GM12801 (cell line): ENCODE results near the gene ZNF431.

Source experiments
- TF ChIP-seq, protein P1 (sequence below): IDR thresholded peaks from one replicate; pipeline ENCODE4 v1.5.1; 2011; ENCODE audit warnings: control low read depth; ENCODE audit not compliant: insufficient read length; ENCODE audit errors: extremely low read depth

Gene ZNF431

DNA sequence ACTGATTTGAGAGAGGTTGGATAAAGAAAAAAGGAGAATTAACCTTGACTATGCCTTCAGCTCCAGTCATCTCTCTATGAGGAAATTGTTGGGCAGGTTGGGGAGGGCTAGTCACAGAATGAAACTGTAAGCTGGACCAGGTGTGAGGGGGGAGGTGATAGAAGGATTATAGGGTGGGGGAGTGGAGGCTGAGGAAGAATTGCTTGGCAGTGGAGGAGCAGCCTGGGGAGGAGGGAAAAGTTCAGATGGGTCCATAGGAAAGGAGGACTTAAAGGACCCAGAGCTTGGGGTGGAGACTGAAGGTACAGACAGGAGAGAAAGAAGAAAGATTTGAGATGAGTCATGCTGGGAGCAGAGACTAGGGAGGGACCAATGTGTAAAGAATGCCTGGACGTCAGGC, 8.2 kb upstream of the ZNF431 start:
- TF ChIP-seq, protein P1, sequence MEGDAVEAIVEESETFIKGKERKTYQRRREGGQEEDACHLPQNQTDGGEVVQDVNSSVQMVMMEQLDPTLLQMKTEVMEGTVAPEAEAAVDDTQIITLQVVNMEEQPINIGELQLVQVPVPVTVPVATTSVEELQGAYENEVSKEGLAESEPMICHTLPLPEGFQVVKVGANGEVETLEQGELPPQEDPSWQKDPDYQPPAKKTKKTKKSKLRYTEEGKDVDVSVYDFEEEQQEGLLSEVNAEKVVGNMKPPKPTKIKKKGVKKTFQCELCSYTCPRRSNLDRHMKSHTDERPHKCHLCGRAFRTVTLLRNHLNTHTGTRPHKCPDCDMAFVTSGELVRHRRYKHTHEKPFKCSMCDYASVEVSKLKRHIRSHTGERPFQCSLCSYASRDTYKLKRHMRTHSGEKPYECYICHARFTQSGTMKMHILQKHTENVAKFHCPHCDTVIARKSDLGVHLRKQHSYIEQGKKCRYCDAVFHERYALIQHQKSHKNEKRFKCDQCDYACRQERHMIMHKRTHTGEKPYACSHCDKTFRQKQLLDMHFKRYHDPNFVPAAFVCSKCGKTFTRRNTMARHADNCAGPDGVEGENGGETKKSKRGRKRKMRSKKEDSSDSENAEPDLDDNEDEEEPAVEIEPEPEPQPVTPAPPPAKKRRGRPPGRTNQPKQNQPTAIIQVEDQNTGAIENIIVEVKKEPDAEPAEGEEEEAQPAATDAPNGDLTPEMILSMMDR, result no peak

DNA sequence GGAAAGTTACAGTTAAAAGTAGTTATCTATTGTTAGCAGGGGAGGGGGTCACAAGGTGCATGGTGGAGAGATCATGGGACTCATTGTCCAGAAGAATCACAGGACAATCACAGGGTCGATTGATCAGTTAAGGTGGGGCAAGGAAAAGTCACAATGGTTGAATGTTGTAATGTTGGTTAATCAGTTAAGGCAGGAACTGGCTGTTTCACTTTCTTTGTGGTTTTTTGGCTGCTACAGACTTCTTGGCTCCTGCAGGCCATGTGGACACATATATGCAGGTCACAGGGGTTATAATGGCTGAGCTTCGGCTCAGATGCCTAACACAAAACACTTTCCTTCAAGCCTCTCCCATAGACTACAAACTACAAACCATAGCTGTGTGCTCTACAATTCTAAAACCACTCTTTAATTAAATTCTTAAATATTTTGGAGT, 6.9 kb upstream of the ZNF431 start:
- TF ChIP-seq, protein P1, result no peak

DNA sequence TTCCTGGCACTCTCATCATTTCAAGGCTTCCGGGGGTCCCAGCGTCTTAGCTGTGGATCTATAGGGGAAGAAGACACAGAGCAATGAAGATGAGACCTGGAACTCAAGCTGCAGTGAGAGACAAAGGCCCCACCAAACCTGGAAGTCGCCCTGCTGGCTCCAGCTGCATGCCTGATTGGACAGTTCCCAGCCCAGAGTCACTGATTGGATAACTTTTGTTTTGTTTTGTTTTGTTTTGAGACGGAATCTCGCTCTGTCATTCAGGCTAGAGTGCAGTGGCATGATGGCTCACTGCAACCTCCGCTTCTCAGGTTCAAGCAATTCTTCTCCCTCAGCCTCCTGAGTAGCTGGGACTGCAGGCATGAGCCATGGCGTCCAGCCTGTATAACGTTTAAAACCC, 6.4 kb upstream of the ZNF431 start:
- TF ChIP-seq, protein P1, result no peak

DNA sequence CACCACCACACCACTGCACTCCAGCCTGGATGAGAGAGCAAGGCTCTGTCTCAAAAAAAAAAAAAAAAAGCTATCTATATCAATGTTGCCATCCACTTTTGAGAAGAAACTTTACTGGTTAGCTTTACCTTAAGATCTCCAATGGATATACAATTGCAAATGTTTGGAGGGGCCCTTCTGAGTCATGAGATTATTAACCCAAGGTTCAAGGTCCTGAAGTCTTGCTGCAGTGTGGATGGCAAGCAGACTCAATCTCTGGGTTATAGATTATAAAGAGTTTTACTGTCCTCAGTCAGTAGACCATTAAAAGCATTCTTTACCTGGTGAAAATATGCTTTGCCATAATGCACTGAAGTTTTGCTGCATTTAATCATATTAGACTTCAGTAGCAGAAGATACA, 3.7 kb upstream of the ZNF431 start:
- TF ChIP-seq, protein P1, result no peak

DNA sequence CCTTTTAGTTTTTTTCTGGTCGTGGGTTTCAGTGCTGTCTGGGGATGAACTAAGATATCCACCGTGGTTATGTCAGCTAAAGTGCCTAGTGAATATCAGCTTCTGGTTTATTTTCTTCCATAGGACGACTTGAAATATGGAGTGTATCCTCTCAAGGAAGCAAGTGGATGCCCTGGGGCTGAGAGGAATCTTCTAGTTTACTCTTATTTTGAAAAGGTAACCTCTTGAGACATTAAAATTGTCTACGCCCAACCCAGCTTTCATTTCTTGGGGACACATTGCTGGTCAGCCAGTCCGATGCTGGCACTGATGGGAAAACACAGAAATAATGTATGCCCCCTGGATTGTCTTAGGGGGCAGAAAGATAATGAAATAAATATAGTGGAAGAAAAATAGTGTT, 1.6 kb downstream of the ZNF431 start:
- TF ChIP-seq, protein P1, result no peak

DNA sequence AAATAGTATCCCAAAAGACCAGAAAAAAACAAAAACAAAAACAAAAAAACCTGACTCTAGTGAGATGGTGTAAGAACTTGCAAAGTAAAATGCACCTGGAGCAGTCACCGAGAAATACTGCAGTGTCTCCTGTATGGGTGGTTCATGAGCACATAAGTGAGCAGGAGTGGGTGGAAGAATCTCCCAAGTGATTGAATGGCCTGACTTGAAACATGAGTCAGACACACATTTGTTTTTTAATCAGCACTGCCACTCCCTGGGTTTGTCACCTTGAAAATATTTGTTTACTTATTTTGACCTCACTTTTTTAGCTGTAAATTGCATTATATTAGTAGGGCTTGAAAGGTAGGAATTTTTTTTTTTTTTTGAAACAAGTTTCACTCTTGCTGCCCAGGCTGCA, 2.0 kb downstream of the ZNF431 start:
- TF ChIP-seq, protein P1, result no peak

DNA sequence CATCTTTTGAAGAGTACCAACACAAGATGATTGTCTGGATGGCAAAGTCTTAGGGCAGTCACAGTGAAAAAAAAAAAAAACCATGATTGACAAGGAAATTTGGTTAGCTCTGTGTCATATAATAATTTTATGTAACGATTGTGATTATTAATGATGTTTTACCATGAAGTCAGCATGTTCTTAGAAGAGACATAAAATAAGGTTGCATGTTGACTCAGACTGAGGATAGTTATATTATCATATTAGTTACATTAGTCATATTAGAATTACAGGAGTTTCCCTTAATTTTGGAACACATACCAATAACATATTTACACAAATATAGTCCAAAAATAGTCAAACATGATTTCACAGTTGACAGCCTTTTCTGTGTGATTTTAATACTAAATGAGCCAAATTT, 5.7 kb downstream of the ZNF431 start:
- TF ChIP-seq, protein P1, result no peak

DNA sequence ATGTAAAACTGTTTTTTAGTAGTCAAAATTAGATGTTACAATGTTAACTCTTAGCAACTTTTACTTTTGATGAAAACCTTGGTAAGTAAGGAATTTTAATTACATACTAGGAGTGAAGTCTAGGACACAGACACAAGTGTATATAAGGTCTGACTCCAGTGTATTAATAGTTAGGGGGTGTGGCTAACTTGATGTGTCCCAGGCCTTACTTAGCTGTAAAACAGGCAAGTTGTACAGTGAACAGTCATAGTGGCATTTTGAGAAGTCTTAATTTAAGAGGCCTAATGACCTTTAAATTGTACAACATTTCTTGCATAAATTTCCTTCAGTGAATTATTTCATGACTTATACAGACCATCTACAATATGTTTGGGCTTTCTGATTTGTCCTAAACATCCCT, 6.8 kb downstream of the ZNF431 start:
- TF ChIP-seq, protein P1, result no peak
